Kidney epithelial cell (primary cell): Measurements from ENCODE around the gene TBC1D17. TPM values are rescaled to one million over a fixed set of nuclear protein-coding genes. Genes with fewer than 3 reads are reported as not detected.
A peak's percentile ranks its signal among the peaks of the same experiment; 100 is the strongest.

Source experiments
- DNase-seq: peaks from one replicate; pipeline ENCODE4 v3.0.0-alpha.2; 2010; ENCODE audit warnings: low read depth
- H3K27me3 ChIP-seq: 2 replicates; pipeline ENCODE4 v1.6.0; 2011; ENCODE audit warnings: low read length; ENCODE audit not compliant: control insufficient read depth, insufficient read depth
- H3K36me3 ChIP-seq: 2 replicates; pipeline ENCODE4 v1.5.1; 2011; ENCODE audit warnings: low read length; ENCODE audit not compliant: control insufficient read depth, insufficient read depth
- H3K4me3 ChIP-seq: 2 replicates; pipeline ENCODE4 v1.5.1; 2011; ENCODE audit warnings: low read depth, mild to moderate bottlenecking, control low read depth, low read length
- CTCF ChIP-seq: IDR thresholded peaks from 2 replicates; pipeline ENCODE4 v1.5.1; 2011; ENCODE audit warnings: mild to moderate bottlenecking, moderate library complexity, low read length, control low read depth, inconsistent platforms; ENCODE audit not compliant: insufficient read depth, poor library complexity, severe bottlenecking
- total RNA-seq: library from RNA; depleted of rRNA; stranded (reverse); fragments of >200 nt; gene quantifications from 2 replicates; pipeline ENCODE4 v1.2.3, GENCODE V29; 2015

Gene TBC1D17
- total RNA-seq, 1 donor from 2014 or later, result 17.4 TPM

GRCh38 chr19:49933643-49934042 lies 56.1 kb downstream of the TBC1D17 start:
- Histone ChIP-seq H3K36me3 (peaks cover 2% of the 10 kb centered on the region), H3K4me3 (no peak overlapping the region), H3K27me3 (no peaks in the 10 kb centered on the region)
- DNase-seq, result no peak
- no peak for TF ChIP-seq CTCF

GRCh38 chr19:49936549-49936948 lies 59.0 kb downstream of the TBC1D17 start:
- peaks cover 2% of the 10 kb centered on the region for H3K27me3 ChIP-seq
- TF ChIP-seq CTCF, result no peak
- H3K4me3 ChIP-seq, result no peak overlapping the region
- DNase-seq, result no peak
- peaks cover 2% of the 10 kb centered on the region for H3K36me3 ChIP-seq

- peaks cover under 1% of the 10 kb centered on the region for H3K36me3 ChIP-seq
- DNase-seq, result no peak
- TF ChIP-seq CTCF, result peak; percentile 98
- peak overlapping the region; percentile 3 for H3K4me3 ChIP-seq
- H3K27me3 ChIP-seq, result peaks cover 2% of the 10 kb centered on the region
These were observed 60.4 kb downstream of the TBC1D17 start for GRCh38 chr19:49937750-49938381.

Other genes starting within 250 kb of the TBC1D17 start
- 32.8 and 44.1 TPM in 2 replicates for gene RRAS, start 237.6 kb upstream of the TBC1D17 start, total RNA-seq
- gene SCAF1, start 235.5 kb upstream of the TBC1D17 start, total RNA-seq, result 38.9 and 51.1 TPM in 2 replicates
- 47.3 and 66.6 TPM in 2 replicates for gene IRF3, start 211.8 kb upstream of the TBC1D17 start, total RNA-seq
- gene BCL2L12, start 211.8 kb upstream of the TBC1D17 start, total RNA-seq, result 13.9 and 19.8 TPM in 2 replicates
- gene PRMT1, start 200.4 kb upstream of the TBC1D17 start, total RNA-seq, result 284 and 314 TPM in 2 replicates
- gene ADM5, start 188.1 kb upstream of the TBC1D17 start, total RNA-seq, result 1.0 TPM in 2 replicates
- gene CPT1C, start 186.6 kb upstream of the TBC1D17 start, total RNA-seq, result 2.7 and 3.4 TPM in 2 replicates
- not detected in 2 replicates for gene TSKS, start 114.4 kb upstream of the TBC1D17 start, total RNA-seq
- gene AP2A1, start 110.7 kb upstream of the TBC1D17 start, total RNA-seq, result 98.9 and 111 TPM in 2 replicates
- gene FUZ, start 64.4 kb upstream of the TBC1D17 start, total RNA-seq, result 13.2 and 14.8 TPM in 2 replicates
- 31.6 and 34.5 TPM in 2 replicates for gene MED25, start 59.4 kb upstream of the TBC1D17 start, total RNA-seq
- gene PTOV1, start 26.5 kb upstream of the TBC1D17 start, total RNA-seq, result 47.9 and 71.1 TPM in 2 replicates
- gene PNKP, start 10.1 kb upstream of the TBC1D17 start, total RNA-seq, result 69.3 and 78.2 TPM in 2 replicates
- 23.2 and 34.6 TPM in 2 replicates for gene AKT1S1, start 347 bp upstream of the TBC1D17 start, total RNA-seq
- 6.2 and 8.2 TPM in 2 replicates for gene IL4I1, start 19.2 kb downstream of the TBC1D17 start, total RNA-seq
- 22.4 and 22.7 TPM in 2 replicates for gene ATF5, start 51.5 kb downstream of the TBC1D17 start, total RNA-seq
- gene NUP62, start 51.8 kb downstream of the TBC1D17 start, total RNA-seq, result 61.1 and 66.0 TPM in 2 replicates
- not detected in 2 replicates for gene SIGLEC11, start 83.5 kb downstream of the TBC1D17 start, total RNA-seq
- 20.5 and 43.4 TPM in 2 replicates for gene VRK3, start 147.7 kb downstream of the TBC1D17 start, total RNA-seq
- 10.2 and 13.2 TPM in 2 replicates for gene ZNF473, start 148.3 kb downstream of the TBC1D17 start, total RNA-seq